ENCODE measurements around the gene LIX1L. TPM values are rescaled to one million over a fixed set of nuclear protein-coding genes. Genes with fewer than 3 reads are reported as not detected.

Gene LIX1L
- total and polyA plus RNA-seq, 2 donors (not counting 1 experiment from before 2014, with no cell fraction given), result 14.4 to 31.7 TPM

- H3K79me2 ChIP-seq (ENCODE audit: control insufficient read depth, insufficient read depth, low read length), result peaks cover 10% of the 10 kb centered on the region
- 100% methylated on average over 1 of the region's 5 CpGs for WGBS (ENCODE audit: insufficient coverage)
- Mint-ChIP-seq H3K4me1 (peaks cover 37% of the 10 kb centered on the region), H3K27me3 (no peaks in the 10 kb centered on the region), H3K27ac (peak overlapping the region; percentile 95), H3K9me3 (ENCODE audit: insufficient read depth) (no peaks in the 10 kb centered on the region), H3K4me3 (peak overlapping the region; percentile 92)
- H3K4me1 ChIP-seq (ENCODE audit: control insufficient read depth in 2 of 2, insufficient read depth in 2 of 2, low read length in 2 of 2), result peaks cover 15 to 24% of the 10 kb centered on the region in 2 donors
- no peak for DNase-seq
- no peaks in the 10 kb centered on the region for H4K20me1 ChIP-seq (ENCODE audit: control insufficient read depth, insufficient read depth, low read length, poor library complexity, severe bottlenecking)
- peak overlapping the region; percentile 69 to 98 (median 75) for H3K4me3 ChIP-seq (ENCODE audit: control extremely low read depth in 1 of 5, extremely low read depth in 1 of 5, insufficient read depth in 1 of 5, low read depth in 2 of 5, low read length in 4 of 5)
- no peak for TF ChIP-seq EZH2 (IDR thresholded peaks at IDR 0.05; ENCODE audit: borderline replicate concordance, insufficient read depth, low read depth, low read length, poor library complexity, severe bottlenecking)
- no peak for TF ChIP-seq CTCF (IDR thresholded peaks at IDR 0.05)
- ATAC-seq (ENCODE audit: low read depth), result no peak
- H3K9ac ChIP-seq (ENCODE audit: low read length), result peak overlapping the region; percentile 68
- intact Hi-C loops (cut with micrococcal nuclease), result no loop called here
- ChIA-PET CTCF (no interaction called here), POLR2A (interaction anchor here (0.6 to 2.5 kb wide), 4 partner anchors 10 to 49 kb away, joined by 4 to 28 read pairs (median 12); partner anchors contain the start of genes ANKRD34A, LIX1L, POLR3GL and RBM8A)
- peak overlapping the region; percentile 74 to 79 for H3K27ac ChIP-seq (ENCODE audit: low read length in 2 of 2)
- H3K27me3 ChIP-seq (replicated peaks in 1 of 4; ENCODE audit: control extremely low read depth in 1 of 4, control insufficient read depth in 3 of 4, insufficient read depth in 4 of 4, low read length in 3 of 4), result no peaks in the 10 kb centered on the region
- peaks cover 0 to 25% of the 10 kb centered on the region in 2 experiments for H3K36me3 ChIP-seq (replicated peaks in 1 of 2; ENCODE audit: control extremely low read depth in 1 of 2, control insufficient read depth in 1 of 2, extremely low read depth in 1 of 2, insufficient read depth in 2 of 2, low read length in 1 of 2)
- H3K9me3 ChIP-seq (ENCODE audit: control extremely low read depth in 1 of 3, control insufficient read depth in 2 of 3, insufficient read depth in 1 of 3, low read length in 2 of 3), result no peaks in the 10 kb centered on the region
- peak overlapping the region; percentile 90 for H2AFZ ChIP-seq (ENCODE audit: insufficient read depth, low read depth, low read length, poor library complexity, severe bottlenecking)
- H3K4me2 ChIP-seq (replicated peaks; ENCODE audit: low read depth, low read length, poor library complexity, severe bottlenecking), result peak overlapping the region; percentile 75
Observed at GRCh38 chr1:145917595-145917994, 40.2 kb downstream of the LIX1L start.

DNA sequence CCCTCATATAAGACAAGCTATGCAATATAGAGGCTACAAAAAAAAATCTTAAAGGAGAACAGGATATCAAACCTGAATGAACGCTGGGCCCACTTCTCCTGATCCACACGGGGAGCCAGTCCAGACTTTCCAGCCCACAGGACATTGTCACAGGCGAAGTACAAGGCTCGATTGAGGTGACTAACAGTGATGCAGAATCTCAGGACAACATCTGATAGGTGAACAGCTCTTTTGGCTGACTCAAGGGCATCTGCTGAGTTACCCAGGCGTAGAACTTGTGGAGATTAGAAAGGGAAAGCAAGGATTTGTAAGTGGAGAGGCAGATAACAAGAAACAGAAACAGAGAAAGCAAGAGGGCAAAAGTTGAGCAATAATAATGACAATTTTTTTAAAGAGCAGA, 41.1 kb downstream of the LIX1L start:
- ChIA-PET POLR2A (interaction anchor here (0.6 to 1.1 kb wide), 2 partner anchors 48 to 92 kb away, joined by 3 to 4 read pairs; partner anchors contain the start of genes ANKRD34A and POLR3GL), CTCF (interaction anchor here (0.8 to 9.3 kb wide), 2 partner anchors 10 to 70 kb away, joined by 3 to 107 read pairs; partner anchors contain the start of gene NUDT17)
- H3K27ac Mint-ChIP-seq, result peak overlapping the region; percentile 81
- WGBS (ENCODE audit: insufficient coverage), result 93% methylated on average over 5 of the region's 5 CpGs
- H3K36me3 ChIP-seq (replicated peaks in 1 of 2; ENCODE audit: control extremely low read depth in 1 of 2, control insufficient read depth in 1 of 2, extremely low read depth in 1 of 2, insufficient read depth in 2 of 2, low read length in 1 of 2), result peaks cover 0 to 31% of the 10 kb centered on the region in 2 experiments
- H3K79me2 ChIP-seq (ENCODE audit: control insufficient read depth, insufficient read depth, low read length), result peaks cover 10% of the 10 kb centered on the region
- ATAC-seq (ENCODE audit: low read depth) (no peak), DNase-seq (no peak)
- no peak overlapping the region for H3K4me3 ChIP-seq (ENCODE audit: control extremely low read depth in 1 of 5, extremely low read depth in 1 of 5, insufficient read depth in 1 of 5, low read depth in 2 of 5, low read length in 4 of 5)
- no peak overlapping the region for H3K9ac ChIP-seq (ENCODE audit: low read length)
- H2AFZ ChIP-seq (ENCODE audit: insufficient read depth, low read depth, low read length, poor library complexity, severe bottlenecking), result no peak overlapping the region
- no peaks in the 10 kb centered on the region for H4K20me1 ChIP-seq (ENCODE audit: control insufficient read depth, insufficient read depth, low read length, poor library complexity, severe bottlenecking)
- no peaks in the 10 kb centered on the region for H3K27me3 Mint-ChIP-seq
- H3K4me1 ChIP-seq (ENCODE audit: control insufficient read depth in 2 of 2, insufficient read depth in 2 of 2, low read length in 2 of 2), result peaks cover 15 to 24% of the 10 kb centered on the region in 2 donors
- peak overlapping the region; percentile 82 for H3K4me3 Mint-ChIP-seq
- TF ChIP-seq CTCF (IDR thresholded peaks at IDR 0.05) (no peak), EZH2 (IDR thresholded peaks at IDR 0.05; ENCODE audit: borderline replicate concordance, insufficient read depth, low read depth, low read length, poor library complexity, severe bottlenecking) (no peak)
- H3K9me3 ChIP-seq (ENCODE audit: control extremely low read depth in 1 of 3, control insufficient read depth in 2 of 3, insufficient read depth in 1 of 3, low read length in 2 of 3), result no peaks in the 10 kb centered on the region
- peaks cover 41% of the 10 kb centered on the region for H3K4me1 Mint-ChIP-seq
- H3K27ac ChIP-seq (ENCODE audit: low read length in 2 of 2), result no peak overlapping the region
- no peaks in the 10 kb centered on the region for H3K27me3 ChIP-seq (replicated peaks in 1 of 4; ENCODE audit: control extremely low read depth in 1 of 4, control insufficient read depth in 3 of 4, insufficient read depth in 4 of 4, low read length in 3 of 4)
- intact Hi-C loops (cut with micrococcal nuclease), result no loop called here
- no peak overlapping the region for H3K4me2 ChIP-seq (replicated peaks; ENCODE audit: low read depth, low read length, poor library complexity, severe bottlenecking)
- H3K9me3 Mint-ChIP-seq (ENCODE audit: insufficient read depth), result no peaks in the 10 kb centered on the region
